H1 (cell line): Measurements from ENCODE around the gene ZFAND2B. TPM values are rescaled to one million over a fixed set of nuclear protein-coding genes. Genes with fewer than 3 reads are reported as not detected.

ENCODE experiments used
- CTCF ChIA-PET: fragments of 300-600 bp; sonication (Branson Sonifier 250); formaldehyde crosslinking; loops from one replicate; lab custom pipeline; 2021; ENCODE audit not compliant: partially characterized antibody; lab: Charles Lee
- POLR2A ChIA-PET: fragments of 300-600 bp; sonication (Branson Sonifier 250); formaldehyde crosslinking; loops from one replicate; lab custom pipeline; 2021; ENCODE audit warnings: inconsistent platforms; ENCODE audit not compliant: partially characterized antibody; lab: Charles Lee
- DNase-seq, 2 experiments: peaks; one replicate each; pipeline versions ENCODE4 v3.0.0 to v3.0.0-alpha.2; 2010 to 2022; ENCODE audit warnings: low spot score in 2 of 2, low read depth in 1 of 2, mixed read lengths in 1 of 2
- FAIRE-seq: peaks from 2 replicates; lab custom pipeline; 2011; peaks lifted over from hg19 to GRCh38; lab: Jason Lieb, UNC
- H2AFZ ChIP-seq: 2 replicates; pipeline ENCODE4 v1.8.1; 2012; ENCODE audit warnings: low read length, inconsistent platforms
- H2AK5ac ChIP-seq: 2 replicates; pipeline ENCODE4 v1.6.1; 2013; ENCODE audit warnings: low read depth, low read length
- H2BK120ac ChIP-seq: replicated peaks from 2 replicates; pipeline ENCODE3; 2013; ENCODE audit warnings: low read depth, low read length, inconsistent platforms
- H2BK12ac ChIP-seq: 2 replicates; pipeline ENCODE4 v1.6.1; 2013; ENCODE audit warnings: low read depth, low read length
- H2BK15ac ChIP-seq: 2 replicates; pipeline ENCODE4 v1.6.1; 2013; ENCODE audit warnings: low read length
- H2BK20ac ChIP-seq: 2 replicates; pipeline ENCODE4 v1.6.1; 2013; ENCODE audit warnings: low read length
- H2BK5ac ChIP-seq: 2 replicates; pipeline ENCODE4 v1.6.1; 2013; ENCODE audit warnings: low read depth, low read length
- H3K14ac ChIP-seq: 2 replicates; pipeline ENCODE4 v1.6.1; 2013; ENCODE audit warnings: inconsistent platforms; ENCODE audit not compliant: insufficient read length
- H3K18ac ChIP-seq: 2 replicates; pipeline ENCODE4 v1.6.1; 2013; ENCODE audit warnings: low read length; ENCODE audit errors: extremely low read depth
- H3K23ac ChIP-seq: 2 replicates; pipeline ENCODE4 v1.6.1; 2013; ENCODE audit warnings: inconsistent platforms; ENCODE audit not compliant: insufficient read length
- H3K23me2 ChIP-seq: 2 replicates; pipeline ENCODE4 v1.6.1; 2013; ENCODE audit warnings: low read depth, low read length
- H3K27ac ChIP-seq: 2 replicates; pipeline ENCODE4 v1.6.1; 2011; ENCODE audit warnings: low read depth, low read length, inconsistent platforms
- H3K27me3 ChIP-seq, 4 experiments: replicated peaks in 1 of 4; 1 replicate in 1 of 4; 2 replicates in 3 of 4; pipeline versions ENCODE4 v1.6.1 to v1.8.1; 2011 to 2013; ENCODE audit warnings: low read length in 3 of 4, mild to moderate bottlenecking in 3 of 4, inconsistent platforms in 2 of 4, mixed read lengths in 2 of 4, moderate library complexity in 1 of 4; ENCODE audit not compliant: control insufficient read depth in 3 of 4, insufficient read depth in 3 of 4; ENCODE audit errors: extremely low read depth in 1 of 4
- H3K36me3 ChIP-seq, 4 experiments: 2 replicates each; pipeline versions ENCODE4 v1.6.1 to v1.8.1; 2011 to 2013; ENCODE audit warnings: mild to moderate bottlenecking in 4 of 4, low read length in 3 of 4, moderate library complexity in 2 of 4, control low read depth in 1 of 4, inconsistent platforms in 1 of 4; ENCODE audit not compliant: insufficient read depth in 4 of 4, control insufficient read depth in 2 of 4
- H3K4ac ChIP-seq: replicated peaks from 2 replicates; pipeline ENCODE3; 2013; ENCODE audit warnings: low read length, low read depth, mixed read lengths, inconsistent platforms; ENCODE audit not compliant: insufficient read length
- H3K4me1 ChIP-seq, 4 experiments: replicated peaks in 1 of 4; 1 replicate in 1 of 4; 2 replicates in 3 of 4; pipeline versions ENCODE4 v1.6.1 to v1.8.1; 2011 to 2013; ENCODE audit warnings: low read length in 3 of 4, inconsistent platforms in 2 of 4, mixed read lengths in 1 of 4; ENCODE audit not compliant: insufficient read depth in 4 of 4, control insufficient read depth in 3 of 4
- H3K4me2 ChIP-seq, 2 experiments: 2 replicates each; pipeline versions ENCODE4 v1.6.1 to v1.8.1; 2011 to 2013; ENCODE audit warnings: low read depth in 2 of 2, low read length in 2 of 2, control low read depth in 1 of 2, inconsistent platforms in 1 of 2, mild to moderate bottlenecking in 1 of 2; ENCODE audit not compliant: insufficient read depth in 1 of 2
- H3K4me3 ChIP-seq, 4 experiments: fragments of 200-600, 300-600 bp in 1 of 4; sonication (generic), shearing (Covaris generic), sonication (Bioruptor Twin) in 1 of 4; 2 replicates each; pipeline versions ENCODE4 v1.5.1 to v1.8.1; 2011 to 2016; ENCODE audit warnings: low read length in 4 of 4, low read depth in 3 of 4, control low read depth in 2 of 4, inconsistent platforms in 2 of 4, mild to moderate bottlenecking in 2 of 4, mixed read lengths in 1 of 4, moderate library complexity in 1 of 4; ENCODE audit not compliant: insufficient read depth in 2 of 4; ENCODE audit errors: extremely low read depth in 1 of 4
- H3K56ac ChIP-seq: replicated peaks from 2 replicates; pipeline ENCODE3; 2013; ENCODE audit warnings: low read depth, mild to moderate bottlenecking, mixed read lengths, low read length, inconsistent platforms; ENCODE audit not compliant: insufficient read length
- H3K79me1 ChIP-seq: 2 replicates; pipeline ENCODE4 v1.6.1; 2013; ENCODE audit warnings: low read depth, low read length, control low read depth
- H3K79me2 ChIP-seq, 2 experiments: 2 replicates each; pipeline versions ENCODE4 v1.6.1 to v1.8.1; 2012 to 2013; ENCODE audit warnings: low read length in 2 of 2, mild to moderate bottlenecking in 2 of 2, inconsistent platforms in 1 of 2; ENCODE audit not compliant: insufficient read depth in 2 of 2, control insufficient read depth in 1 of 2
- H3K9ac ChIP-seq, 4 experiments: replicated peaks in 1 of 4; 1 replicate in 1 of 4; 2 replicates in 3 of 4; pipeline versions ENCODE4 v1.6.1 to v1.8.1; 2011 to 2013; ENCODE audit warnings: low read depth in 3 of 4, low read length in 3 of 4, control low read depth in 2 of 4, mild to moderate bottlenecking in 2 of 4, moderate library complexity in 2 of 4, inconsistent platforms in 1 of 4; ENCODE audit errors: extremely low read depth in 1 of 4
- H3K9me3 ChIP-seq, 2 experiments: 2 replicates each; pipeline versions ENCODE4 v1.6.1 to v1.8.1; 2012 to 2013; ENCODE audit warnings: mild to moderate bottlenecking in 2 of 2, moderate library complexity in 2 of 2, control low read depth in 1 of 2, inconsistent platforms in 1 of 2, low read depth in 1 of 2, low read length in 1 of 2, mixed read lengths in 1 of 2; ENCODE audit not compliant: insufficient read depth in 2 of 2
- H4K20me1 ChIP-seq, 2 experiments: replicated peaks in 1 of 2; 2 replicates each; pipeline versions ENCODE3 to v1.8.1; 2011 to 2013; ENCODE audit warnings: inconsistent platforms in 2 of 2, low read length in 2 of 2, mild to moderate bottlenecking in 1 of 2; ENCODE audit not compliant: insufficient read depth in 2 of 2, control insufficient read depth in 1 of 2
- H4K5ac ChIP-seq: 2 replicates; pipeline ENCODE4 v1.6.1; 2013; ENCODE audit warnings: low read length, low read depth, mixed read lengths, inconsistent platforms; ENCODE audit not compliant: insufficient read length
- H4K8ac ChIP-seq: 2 replicates; pipeline ENCODE4 v1.8.0; 2013; ENCODE audit warnings: mild to moderate bottlenecking, moderate library complexity, low read length, inconsistent platforms; ENCODE audit not compliant: insufficient read depth; ENCODE audit errors: extremely low read depth
- H4K91ac ChIP-seq: replicated peaks from 2 replicates; pipeline ENCODE3; 2013; ENCODE audit warnings: low read length, mixed read lengths, inconsistent platforms; ENCODE audit not compliant: insufficient read length
- EZH2 ChIP-seq: fragments of 200-600 bp; sonication (generic); IDR thresholded peaks from 2 replicates; pipeline ENCODE4 v1.7.1; 2012; ENCODE audit warnings: low read depth, mild to moderate bottlenecking, moderate library complexity, low read length, inconsistent platforms; ENCODE audit not compliant: severe bottlenecking
- RNF2 ChIP-seq: fragments of 200-900, 300-1000 bp; sonication (generic); IDR thresholded peaks from 2 replicates; pipeline ENCODE4 v1.7.1; 2016; ENCODE audit warnings: borderline replicate concordance, low read depth, mild to moderate bottlenecking, antibody characterized with exemption, low read length; ENCODE audit not compliant: poor library complexity, severe bottlenecking; ENCODE audit errors: missing control alignments
- SP4 ChIP-seq: IDR thresholded peaks from 2 replicates; pipeline ENCODE4 v1.6.1; 2012; ENCODE audit warnings: low read length, inconsistent platforms
- SUZ12 ChIP-seq: fragments of 200-600 bp; sonication (generic); IDR thresholded peaks from 2 replicates; pipeline ENCODE4 v1.6.1; 2012; ENCODE audit warnings: mild to moderate bottlenecking, inconsistent platforms, low read length, moderate library complexity, mixed read lengths
- whole genome bisulfite sequencing, 2 experiments: shearing (Covaris generic) in 1 of 2; methylation state at CpG; one replicate each; pipeline versions ENCODE4 v1.1.6 to v1.1.7; 2013 to 2015; ENCODE audit warnings: low lambda C conversion rate in 2 of 2, mixed read lengths in 2 of 2, inconsistent platforms in 1 of 2, low coverage in 1 of 2, missing lambda C conversion rate in 1 of 2; ENCODE audit not compliant: insufficient replicate concordance in 2 of 2, insufficient coverage in 1 of 2, insufficient read length in 1 of 2; ENCODE audit errors: extremely low coverage in 1 of 2, missing lambda C conversion rate in 1 of 2; 5-methylcytosine and 5-hydroxymethylcytosine counted together
- polyA plus RNA-seq, 7 experiments: library from polyadenylated mRNA; depleted of rRNA in 3 of 7; stranded (reverse) in 5 of 7; unstranded in 2 of 7; fragments of >200 nt in 5 of 7; fragments of 200-250 nt in 2 of 7; gene quantifications; 1 replicate in 5 of 7; 2 replicates in 1 of 7; 4 replicates in 1 of 7; pipeline versions ENCODE4 v1.2.1 to v1.2.3, GENCODE V29; 2011 to 2013; ENCODE audit warnings: missing spikeins in 2 of 7, mixed read lengths in 2 of 7
- total RNA-seq: library from RNA; stranded (reverse); fragmentation: NEBNext Ultra II Directional; extraction: Animal tissue kit (Norgen Biotek cat#: 25700); gene quantifications from 2 replicates; pipeline ENCODE4 v1.2.1, GENCODE V29; 2021

ZFAND2B gene
- total and polyA plus RNA-seq, 2 of the 8 experiments (the other 6 are each of a cell fraction or from before 2014, with no cell fraction given): 16.0 to 17.9 TPM

DNA sequence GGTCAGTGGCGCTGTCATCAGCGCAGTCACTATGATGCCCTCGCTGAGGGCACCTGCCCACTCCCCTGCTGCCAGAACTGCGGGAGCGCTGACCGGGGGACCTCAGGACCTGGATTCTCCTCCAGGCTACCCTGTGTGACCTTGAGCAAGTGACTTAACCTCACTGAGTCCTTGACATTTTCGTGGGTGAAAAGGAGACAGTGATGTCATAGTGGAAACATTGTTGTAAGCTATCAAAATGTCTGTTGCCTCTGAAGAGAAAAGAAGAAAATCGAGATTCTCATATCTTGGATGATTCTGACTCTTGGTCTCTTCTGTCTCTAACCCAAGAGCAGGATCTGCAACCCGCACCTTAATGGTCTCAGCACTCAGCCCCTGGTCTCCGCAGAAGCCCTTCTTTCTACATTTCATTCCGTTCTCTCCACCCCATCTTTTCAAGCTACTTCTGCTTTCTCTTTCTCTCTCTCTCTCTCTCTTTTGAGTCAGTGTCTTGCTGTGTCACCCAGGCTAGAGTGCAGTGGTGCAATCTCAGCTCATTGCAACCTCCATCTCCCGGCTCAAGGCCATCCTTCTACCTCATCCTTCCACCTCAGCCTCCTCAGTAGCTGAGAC, 48.1 kb downstream of the ZFAND2B start:
- peaks cover 0 to 8% (median 3%) of the 10 kb centered on the region in 4 experiments; a peak in 4 of 8 replicates for H3K36me3 ChIP-seq
- no peak overlapping the region for H4K8ac ChIP-seq
- POLR2A ChIA-PET: interaction anchor here (0.6 to 14.9 kb wide), 11 partner anchors 9 to 195 kb away, joined by 3 to 190 read pairs (median 6); partner anchors contain the start of genes ABCB6, ANKZF1, ATG9A and DNAJB2
- no peak overlapping the region for H3K27ac ChIP-seq
- H3K23me2 ChIP-seq: peaks cover 17% of the 10 kb centered on the region
- H4K5ac ChIP-seq: no peak overlapping the region
- no peak overlapping the region for H3K4ac ChIP-seq
- 38% methylated on average over 12 of the region's 12 CpGs; no CpG with 5 or more reads in 1 of the 2 experiments for WGBS, 2 experiments
- no peak overlapping the region for H2BK15ac ChIP-seq
- CTCF ChIA-PET: interaction anchor here (0.8 to 5.8 kb wide), 8 partner anchors 10 to 255 kb away, joined by 3 to 40 read pairs (median 4); partner anchors contain the start of genes DNAJB2, GLB1L and STK16
- peaks cover 5 to 12% (median 9%) of the 10 kb centered on the region in 4 experiments for H3K4me1 ChIP-seq
- H3K9ac ChIP-seq: no peak overlapping the region
- H3K9me3 ChIP-seq: no peaks in the 10 kb centered on the region
- TF ChIP-seq RNF2: peak; percentile 16
- peak; percentile 68; the same call in 1 of the 2 replicates for TF ChIP-seq SUZ12
- TF ChIP-seq EZH2: peak; percentile 41
- TF ChIP-seq SP4: no peak
- DNase-seq (no peak), FAIRE-seq (no peak)
- H4K20me1 ChIP-seq: peaks cover 0 to 2% of the 10 kb centered on the region in 2 experiments
- no peak overlapping the region for H2AFZ ChIP-seq
- H3K4me3 ChIP-seq: peak overlapping the region in 3 of 4 experiments; percentile 9 to 64 (median 62); a peak in 6 of 8 replicates
- H2AK5ac ChIP-seq: no peak overlapping the region
- H3K56ac ChIP-seq: no peak overlapping the region
- peaks cover 2% of the 10 kb centered on the region; the same call in 1 of the 2 replicates for H3K79me1 ChIP-seq
- no peaks in the 10 kb centered on the region for H3K79me2 ChIP-seq
- H3K23ac ChIP-seq: no peak overlapping the region
- peak overlapping the region; percentile 85 to 92 for H3K4me2 ChIP-seq
- H3K18ac ChIP-seq: no peak overlapping the region
- H3K14ac ChIP-seq: no peak overlapping the region
- H3K27me3 ChIP-seq: peaks cover 16 to 43% (median 36%) of the 10 kb centered on the region in 4 experiments
- H4K91ac ChIP-seq: no peak overlapping the region
- H2BK12ac ChIP-seq: no peak overlapping the region
- H2BK120ac ChIP-seq: no peak overlapping the region
- H2BK5ac ChIP-seq: no peak overlapping the region
- H2BK20ac ChIP-seq: no peak overlapping the region
